SU-DHL-6 (cell line): Measurements from ENCODE around the gene SFI1.
"Not testable (repeated sequence)": the region's sequence is repeated elsewhere in the genome, so short reads cannot be mapped to it uniquely, and the experiment has no call there.

Experiments
- H2AFZ ChIP-seq: fragments of 200-600 bp; sonication (generic); 2 replicates; pipeline ENCODE4 v1.6.1; 2014; ENCODE audit warnings: low read depth, mild to moderate bottlenecking, moderate library complexity, mixed read lengths, antibody characterized with exemption, low read length; ENCODE audit not compliant: severe bottlenecking
- H3F3A ChIP-seq: fragments of 200-600 bp; shearing (Covaris generic); 2 replicates; pipeline ENCODE4 v1.6.0; 2016; ENCODE audit warnings: antibody characterized with exemption, mild to moderate bottlenecking; ENCODE audit not compliant: insufficient read depth
- H3K27ac ChIP-seq: fragments of 200-600 bp; sonication (generic); 2 replicates; pipeline ENCODE4 v1.5.1; 2016; ENCODE audit warnings: low read depth, mild to moderate bottlenecking, low read length, moderate library complexity, mixed read lengths
- H3K27me3 ChIP-seq: fragments of 200-600 bp; sonication (generic), shearing (Covaris generic); 2 replicates; pipeline ENCODE4 v1.6.0; 2014; ENCODE audit warnings: mild to moderate bottlenecking, low read length
- H3K36me3 ChIP-seq: fragments of 200-600 bp; sonication (generic); 2 replicates; pipeline ENCODE4 v1.6.1; 2014; ENCODE audit warnings: mild to moderate bottlenecking, low read length, mixed read lengths
- H3K4me2 ChIP-seq: fragments of 300-600, 200-600 bp; shearing (Covaris generic), sonication (generic); 2 replicates; pipeline ENCODE4 v1.6.0; 2014; ENCODE audit warnings: low read length, low read depth, mild to moderate bottlenecking; ENCODE audit not compliant: poor library complexity, severe bottlenecking
- H3K4me3 ChIP-seq: fragments of 200-600 bp; sonication (generic); 2 replicates; pipeline ENCODE4 v1.5.1; 2014; ENCODE audit warnings: antibody characterized with exemption, low read length, mild to moderate bottlenecking, mixed read lengths; ENCODE audit not compliant: insufficient read depth, poor library complexity, severe bottlenecking
- H3K79me2 ChIP-seq: fragments of 200-600 bp; sonication (generic); 2 replicates; pipeline ENCODE4 v1.6.1; 2014; ENCODE audit warnings: mild to moderate bottlenecking, low read length, moderate library complexity; ENCODE audit not compliant: insufficient read depth
- H3K9ac ChIP-seq: fragments of 200-600 bp; sonication (generic); 2 replicates; pipeline ENCODE4 v1.7.0; 2014; ENCODE audit warnings: mild to moderate bottlenecking, low read length
- H3K9me2 ChIP-seq: fragments of 200-600 bp; sonication (generic); replicated peaks from 2 replicates; pipeline ENCODE4 v1.6.1; 2014; ENCODE audit warnings: low read length; ENCODE audit not compliant: insufficient read depth
- H3K9me3 ChIP-seq: fragments of 200-600 bp; sonication (generic); 2 replicates; pipeline ENCODE4 v1.6.1; 2014; ENCODE audit warnings: low read length, mixed read lengths; ENCODE audit not compliant: insufficient read depth
- H4K20me1 ChIP-seq: fragments of 200-600 bp; sonication (generic); 2 replicates; pipeline ENCODE4 v1.6.1; 2014; ENCODE audit warnings: low read depth, mild to moderate bottlenecking, antibody characterized with exemption, low read length, moderate library complexity, mixed read lengths
- EZH2phosphoT487 ChIP-seq: fragments of 200-600 bp; sonication (generic), shearing (Covaris generic); conservative IDR thresholded peaks from 2 replicates; pipeline ENCODE4 v1.6.1; 2018; ENCODE audit warnings: mild to moderate bottlenecking, antibody characterized with exemption, low read length, moderate library complexity, mixed read lengths
- TF ChIP-seq, protein P1 (sequence below): fragments of 200-600 bp; sonication (generic); IDR thresholded peaks from one replicate; pipeline ENCODE4 v1.5.1; 2017; ENCODE audit warnings: antibody characterized with exemption, mild to moderate bottlenecking, low read length, moderate library complexity; ENCODE audit not compliant: insufficient read depth, poor library complexity, severe bottlenecking

The SFI1 gene

DNA sequence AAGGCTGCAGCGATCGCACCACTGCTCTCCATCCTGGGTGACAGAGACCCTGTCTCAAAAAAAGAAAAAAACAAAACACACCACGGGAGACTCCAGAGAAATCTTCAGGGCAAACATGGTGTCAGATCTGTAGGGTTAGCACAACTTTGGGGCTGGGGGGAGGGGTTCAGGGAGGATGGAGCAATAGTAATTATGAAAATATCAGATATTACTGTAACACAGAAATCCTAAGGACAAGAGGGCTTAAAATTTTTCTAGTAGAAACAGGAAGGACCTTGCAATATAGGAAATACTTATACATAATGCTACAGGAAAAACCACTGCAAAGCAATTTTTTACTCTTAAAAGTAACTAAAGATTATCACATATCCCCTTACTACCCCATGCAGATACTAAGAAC is 20.5 kb upstream of the SFI1 start:
- Histone ChIP-seq H3K36me3 (peaks cover 6% of the 10 kb centered on the region; the same call in 1 of the 2 replicates), H3K9me2 (no peaks in the 10 kb centered on the region), H3K4me3 (no peak overlapping the region), H4K20me1 (no peaks in the 10 kb centered on the region), H3K9me3 (no peaks in the 10 kb centered on the region), H3K4me2 (no peak overlapping the region), H3K27me3 (no peaks in the 10 kb centered on the region), H3K27ac (no peak overlapping the region), H2AFZ (no peak overlapping the region), H3K79me2 (peaks cover 60% of the 10 kb centered on the region), H3K9ac (no peak overlapping the region), H3F3A (peaks cover 7% of the 10 kb centered on the region; the same call in 1 of the 2 replicates)
- TF ChIP-seq, protein P1, sequence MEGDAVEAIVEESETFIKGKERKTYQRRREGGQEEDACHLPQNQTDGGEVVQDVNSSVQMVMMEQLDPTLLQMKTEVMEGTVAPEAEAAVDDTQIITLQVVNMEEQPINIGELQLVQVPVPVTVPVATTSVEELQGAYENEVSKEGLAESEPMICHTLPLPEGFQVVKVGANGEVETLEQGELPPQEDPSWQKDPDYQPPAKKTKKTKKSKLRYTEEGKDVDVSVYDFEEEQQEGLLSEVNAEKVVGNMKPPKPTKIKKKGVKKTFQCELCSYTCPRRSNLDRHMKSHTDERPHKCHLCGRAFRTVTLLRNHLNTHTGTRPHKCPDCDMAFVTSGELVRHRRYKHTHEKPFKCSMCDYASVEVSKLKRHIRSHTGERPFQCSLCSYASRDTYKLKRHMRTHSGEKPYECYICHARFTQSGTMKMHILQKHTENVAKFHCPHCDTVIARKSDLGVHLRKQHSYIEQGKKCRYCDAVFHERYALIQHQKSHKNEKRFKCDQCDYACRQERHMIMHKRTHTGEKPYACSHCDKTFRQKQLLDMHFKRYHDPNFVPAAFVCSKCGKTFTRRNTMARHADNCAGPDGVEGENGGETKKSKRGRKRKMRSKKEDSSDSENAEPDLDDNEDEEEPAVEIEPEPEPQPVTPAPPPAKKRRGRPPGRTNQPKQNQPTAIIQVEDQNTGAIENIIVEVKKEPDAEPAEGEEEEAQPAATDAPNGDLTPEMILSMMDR: no peak
- no peak for TF ChIP-seq EZH2phosphoT487

DNA sequence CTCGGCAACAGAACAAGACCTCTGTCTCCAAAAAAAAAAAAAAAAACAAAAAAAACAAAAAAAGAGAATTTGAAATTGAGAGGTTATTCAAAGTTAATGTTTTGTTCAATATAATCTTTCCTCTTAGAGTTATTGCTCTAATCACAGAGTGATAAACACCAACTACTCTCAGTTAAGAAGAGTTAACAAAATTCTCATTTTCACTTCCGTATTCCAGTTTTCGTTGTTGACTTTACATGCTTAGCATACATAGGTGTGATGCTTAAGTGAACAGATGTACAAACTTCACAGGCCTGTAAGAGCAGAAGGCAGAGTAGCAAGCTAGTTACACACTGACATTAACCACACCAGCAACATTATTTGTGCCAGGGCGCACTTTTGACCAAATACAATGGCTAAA is 19.0 kb upstream of the SFI1 start:
- Histone ChIP-seq H3K4me2 (peak overlapping the region; percentile 26), H2AFZ (no peak overlapping the region), H4K20me1 (no peaks in the 10 kb centered on the region)

DNA sequence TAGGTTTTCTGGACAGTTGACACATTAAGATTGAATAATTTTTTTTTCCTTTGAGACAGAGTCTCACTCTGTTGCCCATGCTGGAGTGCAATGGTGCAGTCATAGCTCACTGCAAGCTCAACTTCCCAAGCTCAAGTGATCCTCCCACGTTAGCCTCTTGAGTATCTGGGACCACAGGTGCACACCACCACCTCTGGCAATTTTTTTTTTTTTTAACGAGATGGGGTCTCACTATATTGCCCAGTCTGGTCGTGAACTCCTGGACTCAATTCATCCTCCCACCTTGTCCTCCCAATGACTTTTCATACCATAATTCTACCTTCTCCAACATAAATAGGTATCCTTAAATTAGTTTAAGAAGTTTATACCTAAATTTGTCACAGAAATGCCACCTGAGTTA is 15.2 kb upstream of the SFI1 start:
- H3K9me2 ChIP-seq: no peaks in the 10 kb centered on the region
- peaks cover 68% of the 10 kb centered on the region for H3K79me2 ChIP-seq
- no peak overlapping the region for H3K4me2 ChIP-seq
- H3K9me3 ChIP-seq: no peaks in the 10 kb centered on the region
- H3K4me3 ChIP-seq: no peak overlapping the region
- H3K27ac ChIP-seq: no peak overlapping the region
- H2AFZ ChIP-seq: no peak overlapping the region
- TF ChIP-seq, protein P1: no peak
- peaks cover 14% of the 10 kb centered on the region; the same call in 1 of the 2 replicates for H3K36me3 ChIP-seq
- H3F3A ChIP-seq: peaks cover 7% of the 10 kb centered on the region; the same call in 1 of the 2 replicates
- H3K9ac ChIP-seq: no peak overlapping the region
- no peaks in the 10 kb centered on the region for H3K27me3 ChIP-seq
- no peaks in the 10 kb centered on the region for H4K20me1 ChIP-seq

More for the DNA sequence above, 19.0 kb upstream of the SFI1 start:
- Histone ChIP-seq H3K9ac (0 out of 2 replicates have a peak overlapping the region, but pooled peaks have one; percentile 14), H3K27ac (peak overlapping the region; percentile 62), H3K9me3 (no peaks in the 10 kb centered on the region), H3K36me3 (peaks cover 14% of the 10 kb centered on the region; the same call in 1 of the 2 replicates), H3K79me2 (peaks cover 74% of the 10 kb centered on the region), H3K9me2 (no peaks in the 10 kb centered on the region), H3K4me3 (no peak overlapping the region), H3F3A (peaks cover 7% of the 10 kb centered on the region; the same call in 1 of the 2 replicates), H3K27me3 (no peaks in the 10 kb centered on the region)
- no peak for TF ChIP-seq EZH2phosphoT487
- TF ChIP-seq, protein P1: no peak

DNA sequence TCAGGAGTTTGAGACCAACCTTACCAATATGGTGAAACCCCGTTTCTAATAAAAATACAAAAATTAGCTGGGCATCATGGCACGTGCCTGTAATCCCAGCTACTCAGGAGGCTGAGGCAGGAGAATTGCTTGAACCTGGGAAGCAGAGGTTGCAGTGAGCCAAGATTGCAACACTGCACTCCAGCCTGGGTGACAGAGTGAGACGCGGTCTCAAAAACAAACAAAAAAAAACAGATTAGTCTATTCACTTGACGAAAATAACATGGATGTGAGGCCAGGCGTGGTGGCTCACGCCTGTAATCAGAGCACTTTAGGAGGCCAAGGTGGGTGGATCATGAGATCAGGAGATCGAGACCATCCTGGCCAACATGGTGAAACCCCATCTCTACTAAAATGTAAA is 13.9 kb upstream of the SFI1 start:
- not testable (repeated sequence) for H2AFZ ChIP-seq, H3F3A ChIP-seq, H3K9me2 ChIP-seq, H3K4me3 ChIP-seq, H3K9me3 ChIP-seq, H3K27ac ChIP-seq, H3K27me3 ChIP-seq, H3K9ac ChIP-seq, H4K20me1 ChIP-seq, H3K4me2 ChIP-seq
- peaks cover 14% of the 10 kb centered on the region; the same call in 1 of the 2 replicates for H3K36me3 ChIP-seq
- peaks cover 63% of the 10 kb centered on the region for H3K79me2 ChIP-seq

DNA sequence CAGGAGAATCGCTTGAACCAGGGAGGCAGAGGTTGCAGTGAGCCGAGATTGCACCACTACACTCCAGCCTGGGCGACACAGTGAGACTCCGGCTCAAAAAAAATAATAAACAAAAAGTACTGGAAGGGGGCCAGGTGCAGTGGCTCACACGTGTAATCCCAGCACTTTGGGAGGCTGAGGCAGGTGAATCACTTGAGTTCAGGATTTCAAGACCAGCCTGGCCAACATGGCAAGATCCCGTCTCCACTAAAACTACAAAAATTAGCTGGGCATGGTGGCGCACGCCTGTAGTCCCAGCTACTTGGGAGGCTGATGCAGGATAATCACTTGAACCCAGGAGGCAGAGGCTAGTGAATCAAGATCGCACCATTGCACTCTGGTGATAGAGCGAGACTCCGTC is 10.0 kb upstream of the SFI1 start:
- H4K20me1 ChIP-seq, H3K9me2 ChIP-seq, H3K27ac ChIP-seq, H3K27me3 ChIP-seq, H2AFZ ChIP-seq, H3K4me3 ChIP-seq, H3K9ac ChIP-seq, H3K9me3 ChIP-seq, H3K4me2 ChIP-seq, H3K36me3 ChIP-seq: not testable (repeated sequence)
- peaks cover 14% of the 10 kb centered on the region for H3F3A ChIP-seq
- H3K79me2 ChIP-seq: peaks cover 58% of the 10 kb centered on the region
